Measurements from ENCODE around the gene PRKAG2.
A peak's percentile ranks its signal among the peaks of the same experiment; 100 is the strongest.

Gene PRKAG2

DNA sequence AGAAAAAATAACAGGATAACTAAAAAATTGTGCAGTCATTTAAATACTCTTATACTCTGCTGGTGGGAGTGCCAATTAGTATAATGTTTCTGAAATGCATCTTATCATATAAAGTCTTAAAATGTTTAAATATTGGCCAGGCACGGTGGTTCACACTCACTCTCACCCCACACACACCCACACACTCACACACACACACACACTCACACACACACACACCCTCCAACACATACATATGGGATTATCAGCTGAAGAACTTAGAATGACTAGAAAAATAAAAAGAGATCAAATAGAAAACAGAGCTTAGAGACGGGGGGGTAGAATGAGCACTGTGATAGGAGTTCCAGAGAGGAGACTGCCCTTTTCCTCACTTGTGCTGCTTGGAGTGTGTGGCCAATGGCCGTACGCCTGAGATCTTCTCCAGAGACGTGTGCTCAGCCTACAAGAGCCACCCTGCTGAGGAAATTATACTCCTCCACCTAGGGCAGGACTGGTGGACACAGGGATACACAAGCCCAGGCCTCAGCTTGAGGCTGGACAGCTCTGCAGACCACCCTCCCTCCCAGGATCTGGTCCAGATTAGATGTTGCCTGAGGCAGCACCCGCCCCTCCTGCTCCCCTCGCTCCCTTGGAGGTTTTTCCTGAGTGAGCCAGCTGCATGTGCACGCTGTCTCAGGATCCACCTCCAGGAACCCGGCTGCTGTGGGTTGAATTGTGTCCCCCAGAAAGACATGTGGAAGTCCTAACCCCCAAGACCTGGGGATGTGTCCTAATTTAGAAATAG is 26.5 kb upstream of the PRKAG2 start:
- Histone ChIP-seq H3K9ac (no peak overlapping the region), H4K20me1 (no peaks in the 10 kb centered on the region), H3K27me3 (no peaks in the 10 kb centered on the region), H3K9me3 (replicated peaks in 1 of 11) (peaks cover 0 to 4% (median 0%) of the 10 kb centered on the region in 11 experiments; a peak in 1 of 22 replicates), H3K36me3 (no peaks in the 10 kb centered on the region), H3K4me3 (no peak overlapping the region), H3K27ac (no peak overlapping the region), H3K4me2 (no peak overlapping the region), H3K4me1 (peaks cover 0 to 14% (median 8%) of the 10 kb centered on the region in 10 experiments; a peak in 7 of 20 replicates)
- no peak for TF ChIP-seq Cebpa-rat (IDR thresholded peaks at IDR 0.05)

DNA sequence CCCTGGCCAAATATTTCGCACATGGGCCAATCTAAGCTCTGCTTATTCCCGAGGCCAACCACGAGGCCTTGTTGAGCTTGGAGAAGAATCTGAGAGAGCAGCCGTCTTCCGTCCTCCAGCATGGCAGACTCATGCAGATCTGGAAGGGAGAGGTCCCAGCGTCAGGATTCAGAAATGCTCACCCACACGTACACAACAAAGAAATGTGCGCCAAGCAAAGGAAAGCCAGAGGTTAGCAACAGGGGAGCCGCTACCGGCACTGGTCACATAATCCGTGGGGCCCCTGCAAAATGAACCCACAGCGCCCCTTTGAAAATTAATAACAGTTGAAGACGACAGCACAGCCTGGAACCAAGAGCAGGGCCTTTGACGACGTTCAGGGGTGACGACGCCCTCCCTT is 25.4 kb upstream of the PRKAG2 start:
- no peak overlapping the region for H3K4me2 ChIP-seq
- H3K36me3 ChIP-seq: no peaks in the 10 kb centered on the region
- H3K27me3 ChIP-seq: no peaks in the 10 kb centered on the region
- no peaks in the 10 kb centered on the region for H4K20me1 ChIP-seq
- H3K27ac ChIP-seq: no peak overlapping the region
- peaks cover 0 to 14% (median 8%) of the 10 kb centered on the region in 10 experiments; a peak in 7 of 20 replicates for H3K4me1 ChIP-seq
- no peak for TF ChIP-seq Cebpa-rat (IDR thresholded peaks at IDR 0.05)
- peaks cover 0 to 4% (median 0%) of the 10 kb centered on the region in 11 experiments; a peak in 1 of 22 replicates for H3K9me3 ChIP-seq (replicated peaks in 1 of 11)
- H3K4me3 ChIP-seq: no peak overlapping the region
- no peak overlapping the region for H3K9ac ChIP-seq

DNA sequence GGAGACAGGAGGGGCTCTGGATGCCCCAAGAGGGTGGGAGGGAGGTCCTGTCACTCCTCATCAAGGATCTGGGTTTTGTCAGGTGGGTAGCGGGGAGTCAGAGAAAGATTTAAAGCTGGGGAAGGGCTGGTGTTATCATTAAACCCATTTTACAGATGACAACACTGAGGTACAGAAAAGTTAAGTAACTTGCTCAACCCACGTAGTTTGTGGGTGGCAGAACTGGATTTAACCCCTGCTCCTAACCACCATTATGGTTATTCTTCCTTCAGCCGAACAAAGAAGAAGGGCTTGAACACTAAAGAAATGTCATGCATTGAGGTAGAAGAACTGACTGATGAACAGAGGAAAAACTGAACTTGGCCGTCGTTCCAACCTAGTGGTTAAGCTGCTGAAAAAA is 24.9 kb upstream of the PRKAG2 start:
- Histone ChIP-seq H3K9me3 (replicated peaks in 1 of 11) (peaks cover 0 to 4% (median 0%) of the 10 kb centered on the region in 11 experiments; a peak in 1 of 22 replicates), H3K4me3 (no peak overlapping the region), H3K4me1 (peaks cover 0 to 14% (median 8%) of the 10 kb centered on the region in 10 experiments; a peak in 7 of 20 replicates), H3K27me3 (no peaks in the 10 kb centered on the region), H3K36me3 (no peaks in the 10 kb centered on the region), H4K20me1 (no peaks in the 10 kb centered on the region), H3K9ac (no peak overlapping the region), H3K4me2 (no peak overlapping the region), H3K27ac (no peak overlapping the region)
- TF ChIP-seq Cebpa-rat (IDR thresholded peaks at IDR 0.05): no peak

DNA sequence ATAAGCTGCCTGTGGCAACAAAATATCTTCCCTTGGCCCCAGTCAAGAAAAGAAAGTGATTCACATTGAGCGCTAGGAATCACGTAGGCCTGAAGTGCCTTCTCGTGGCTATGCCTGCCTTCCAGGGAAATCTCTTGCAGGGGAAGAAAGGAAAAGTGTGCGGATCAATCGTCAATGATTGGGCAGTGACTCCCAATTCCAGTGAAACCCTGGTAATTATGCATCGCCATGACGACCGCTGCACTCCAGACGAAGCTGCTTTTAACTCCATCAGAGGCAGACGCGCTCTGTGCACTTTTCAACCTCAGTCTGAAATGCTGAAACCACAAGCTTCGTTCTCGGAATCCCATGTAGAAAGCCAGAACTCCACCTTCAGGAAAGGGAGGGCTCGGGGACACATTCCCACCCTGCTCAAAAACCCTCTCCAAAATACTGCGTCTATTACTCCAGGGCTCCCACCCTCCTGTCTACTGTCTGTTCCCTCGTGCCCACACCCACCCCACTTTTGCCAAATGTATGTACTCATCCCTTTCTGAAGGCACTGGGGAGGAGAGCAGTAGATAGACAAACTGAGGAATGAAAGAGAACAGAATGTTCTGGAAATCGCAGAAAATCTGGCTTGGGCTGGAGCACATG is 24.2 kb upstream of the PRKAG2 start:
- Histone ChIP-seq H3K36me3 (no peaks in the 10 kb centered on the region), H3K4me1 (peaks cover 0 to 19% (median 9%) of the 10 kb centered on the region in 10 experiments; a peak in 12 of 20 replicates), H3K27ac (no peak overlapping the region), H4K20me1 (no peaks in the 10 kb centered on the region), H3K9ac (no peak overlapping the region), H3K9me3 (replicated peaks in 1 of 11) (no peaks in the 10 kb centered on the region), H3K4me2 (peak overlapping the region in 6 of 11 experiments; percentile 5 to 42 (median 16); a peak in 6 of 22 replicates), H3K4me3 (no peak overlapping the region), H3K27me3 (no peaks in the 10 kb centered on the region)
- TF ChIP-seq Cebpa-rat (IDR thresholded peaks at IDR 0.05): no peak

DNA sequence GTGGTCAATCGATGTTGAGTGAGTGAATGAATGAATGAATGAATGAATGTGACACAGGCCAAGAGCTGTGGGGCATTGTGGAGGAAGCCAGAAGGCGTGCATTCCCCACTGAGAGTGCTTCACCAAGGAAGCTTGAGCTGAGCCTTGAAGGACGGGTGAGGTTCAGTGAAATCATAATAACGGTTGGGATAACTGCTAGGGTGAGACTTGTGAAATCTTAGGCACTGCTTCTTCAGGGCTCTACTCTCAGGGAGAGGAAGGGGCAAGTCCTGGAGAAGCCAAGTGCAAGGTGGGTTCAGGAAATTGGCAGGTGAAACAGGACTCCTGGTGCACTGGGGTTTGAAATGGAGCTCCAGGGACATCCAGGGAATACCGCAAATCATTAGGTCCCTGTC is 23.7 kb upstream of the PRKAG2 start:
- Histone ChIP-seq H3K36me3 (no peaks in the 10 kb centered on the region), H3K27ac (no peak overlapping the region), H3K9ac (no peak overlapping the region), H3K9me3 (replicated peaks in 1 of 11) (no peaks in the 10 kb centered on the region), H3K4me1 (peaks cover 0 to 20% (median 11%) of the 10 kb centered on the region in 10 experiments; a peak in 12 of 20 replicates), H3K4me2 (peak overlapping the region in 5 of 11 experiments; percentile 5 to 42 (median 24); a peak in 4 of 22 replicates), H4K20me1 (no peaks in the 10 kb centered on the region), H3K27me3 (no peaks in the 10 kb centered on the region), H3K4me3 (no peak overlapping the region)
- no peak for TF ChIP-seq Cebpa-rat (IDR thresholded peaks at IDR 0.05)

DNA sequence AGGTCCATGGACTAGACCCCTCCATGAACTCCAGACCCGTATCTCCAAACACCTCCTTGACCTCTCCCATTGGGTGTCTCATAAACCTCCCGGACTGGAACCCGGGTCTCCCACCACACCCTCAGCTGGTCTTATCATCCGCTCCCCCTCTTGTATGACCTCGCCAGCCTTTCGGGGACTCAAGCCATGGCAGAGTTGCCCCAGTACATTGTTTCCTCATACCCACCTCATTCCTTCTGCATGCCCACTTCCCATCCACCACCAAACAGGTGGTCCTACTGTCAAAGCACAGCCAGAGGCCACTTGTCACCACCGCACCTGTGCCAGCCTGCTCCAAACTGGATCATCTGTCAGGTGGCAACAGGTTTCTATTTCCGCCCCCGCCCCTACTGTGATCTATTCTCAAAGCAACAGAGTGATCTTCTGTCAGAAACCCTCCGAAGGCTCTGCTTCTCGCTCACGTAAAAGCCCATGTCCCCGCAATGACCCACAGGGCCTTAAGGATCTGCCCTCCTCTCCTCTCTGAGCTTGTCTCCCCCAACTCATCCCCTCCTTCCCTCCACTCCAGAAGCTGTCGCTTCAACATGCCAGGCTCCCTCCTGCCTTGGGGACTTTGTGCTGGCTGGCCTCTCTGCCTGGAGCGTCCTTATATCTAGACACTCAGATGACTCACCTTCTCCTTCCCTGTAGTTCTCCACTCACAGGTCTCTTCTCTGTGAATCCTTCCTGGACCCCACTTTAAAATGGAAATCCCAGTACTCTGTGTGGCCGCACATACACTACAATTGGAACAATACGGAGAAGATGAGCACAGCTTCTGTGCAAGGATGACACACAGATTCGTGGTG is 22.8 kb upstream of the PRKAG2 start:
- Histone ChIP-seq H3K4me3 (no peak overlapping the region), H3K27me3 (no peaks in the 10 kb centered on the region), H3K36me3 (no peaks in the 10 kb centered on the region), H3K27ac (no peak overlapping the region), H4K20me1 (no peaks in the 10 kb centered on the region), H3K4me2 (no peak overlapping the region), H3K9me3 (replicated peaks in 1 of 11) (no peaks in the 10 kb centered on the region), H3K4me1 (peaks cover 0 to 20% (median 11%) of the 10 kb centered on the region in 10 experiments; a peak in 12 of 20 replicates), H3K9ac (no peak overlapping the region)
- TF ChIP-seq Cebpa-rat (IDR thresholded peaks at IDR 0.05): no peak

DNA sequence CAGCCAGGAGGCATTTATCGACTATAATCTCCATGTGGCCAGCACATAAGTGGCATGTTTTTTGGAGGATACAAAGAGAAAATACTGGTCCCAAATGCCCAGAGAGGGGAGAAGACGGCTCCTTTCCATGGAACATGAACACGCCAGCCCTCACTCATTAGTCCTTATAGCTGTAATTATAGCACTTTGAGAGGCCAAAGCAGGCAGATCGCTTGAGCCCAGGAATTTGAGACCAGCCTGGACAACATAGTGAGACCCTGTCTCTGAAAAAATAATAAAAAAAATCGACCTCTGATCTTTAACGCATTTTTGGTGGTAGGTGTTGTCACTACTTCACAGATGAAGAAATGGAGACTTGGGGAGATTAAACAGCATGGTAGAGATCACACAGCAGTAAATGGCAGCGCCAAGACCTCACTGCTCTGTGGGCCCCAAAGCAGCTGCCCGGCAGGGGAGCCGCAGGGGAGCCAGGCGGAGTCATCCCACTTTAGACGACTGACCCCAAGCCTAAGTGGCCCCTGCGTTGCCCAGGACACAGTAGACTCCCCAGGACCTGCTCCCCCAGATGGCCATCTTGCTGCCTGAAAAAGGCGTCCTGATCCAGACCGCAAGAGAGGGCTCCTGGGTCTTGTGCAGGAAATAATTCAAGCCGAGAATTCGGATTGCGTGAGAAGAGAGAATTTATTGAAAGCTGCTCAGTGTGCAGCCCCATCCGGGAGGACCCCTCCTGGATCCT is 21.2 kb upstream of the PRKAG2 start:
- Histone ChIP-seq H3K27ac (no peak overlapping the region), H3K9me3 (replicated peaks in 1 of 11) (no peaks in the 10 kb centered on the region), H3K4me1 (peaks cover 0 to 20% (median 11%) of the 10 kb centered on the region in 10 experiments; a peak in 12 of 20 replicates), H3K4me3 (no peak overlapping the region), H3K4me2 (no peak overlapping the region), H3K27me3 (no peaks in the 10 kb centered on the region), H3K9ac (no peak overlapping the region), H3K36me3 (no peaks in the 10 kb centered on the region), H4K20me1 (no peaks in the 10 kb centered on the region)
- no peak for TF ChIP-seq Cebpa-rat (IDR thresholded peaks at IDR 0.05)

DNA sequence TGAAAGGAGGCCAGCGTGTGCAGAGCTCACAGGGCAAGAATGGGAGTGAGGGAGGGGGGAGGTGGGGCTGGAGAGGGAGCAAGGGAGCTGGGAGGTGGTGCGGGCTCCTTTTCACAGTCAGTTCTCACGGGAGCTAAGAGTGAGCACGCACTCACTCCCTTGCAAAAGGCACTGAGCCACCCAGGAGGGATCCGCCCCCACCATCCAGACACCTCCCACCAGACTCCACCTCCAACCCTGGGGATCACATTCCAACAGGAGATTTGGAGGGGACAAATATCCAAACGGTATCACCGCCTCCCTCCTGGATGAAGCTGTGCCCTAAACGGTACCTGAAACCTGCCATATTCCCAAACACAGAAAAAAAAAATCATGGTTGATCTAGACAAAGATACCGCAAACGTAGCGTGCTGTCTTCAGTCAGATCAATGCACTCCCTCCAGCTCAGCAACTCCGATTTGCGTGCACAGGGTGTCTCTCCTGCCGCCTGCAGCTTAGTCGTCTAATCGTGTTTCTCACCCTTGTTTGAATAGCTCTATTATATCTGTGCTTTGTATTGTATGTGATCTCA is 20.3 kb upstream of the PRKAG2 start:
- H3K9me3 ChIP-seq (replicated peaks in 1 of 11): no peaks in the 10 kb centered on the region
- H3K27ac ChIP-seq: no peak overlapping the region
- H3K9ac ChIP-seq: no peak overlapping the region
- H3K4me3 ChIP-seq: no peak overlapping the region
- H3K36me3 ChIP-seq: no peaks in the 10 kb centered on the region
- TF ChIP-seq Cebpa-rat (IDR thresholded peaks at IDR 0.05): no peak
- H3K4me1 ChIP-seq: peaks cover 0 to 16% (median 11%) of the 10 kb centered on the region in 10 experiments; a peak in 12 of 20 replicates
- peaks cover 0 to 3% (median 0%) of the 10 kb centered on the region in 11 experiments; a peak in 1 of 22 replicates for H3K27me3 ChIP-seq
- no peak overlapping the region for H3K4me2 ChIP-seq
- H4K20me1 ChIP-seq: no peaks in the 10 kb centered on the region

Data from BLaER1 treated with 17β-estradiol and CSF1 and Interleukin-3, amounts not matched to agents 10 nM and 100 nM (cell line).